Heart right ventricle (tissue), 16 donors: ENCODE data around the gene CTSS. TPM values are rescaled to one million over a fixed set of nuclear protein-coding genes. Genes with fewer than 3 reads are reported as not detected.

Experiments used
- ATAC-seq, 8 donors: fragments of 200-7000 bp; cut with Tn5 transposase; one replicate each; pipeline ENCODE4 v1.9.1; 2020; ENCODE audit warnings: mild to moderate bottlenecking in 8 of 8, moderate library complexity in 8 of 8, moderate number of reproducible peaks in 1 of 8
- DNase-seq, 2 donors: peaks; one replicate each; pipeline ENCODE4 v3.0.0-alpha.2; 2020
- H3K27ac ChIP-seq, 10 donors: fragments of 200-600 bp; sonication (generic) in 2 of 10; one replicate each; pipeline versions ENCODE4 v1.5.0 to v1.8.0; 2020 to 2022; ENCODE audit warnings: mild to moderate bottlenecking in 3 of 10
- H3K27me3 ChIP-seq, 7 donors: fragments of 200-600 bp; one replicate each; pipeline ENCODE4 v1.8.0; 2021 to 2022; ENCODE audit warnings: mild to moderate bottlenecking in 2 of 7
- H3K36me3 ChIP-seq, 9 donors: fragments of 200-600 bp; sonication (generic) in 1 of 9; one replicate each; pipeline versions ENCODE4 v1.5.0 to v1.8.0; 2020 to 2022; ENCODE audit warnings: mild to moderate bottlenecking in 2 of 9
- H3K4me1 ChIP-seq, 9 donors: fragments of 200-600 bp; sonication (generic) in 1 of 9; one replicate each; pipeline versions ENCODE4 v1.5.0 to v1.8.0; 2020 to 2022; ENCODE audit warnings: mild to moderate bottlenecking in 4 of 9
- H3K4me3 ChIP-seq, 10 donors: fragments of 200-600 bp; sonication (generic) in 2 of 10; one replicate each; pipeline versions ENCODE4 v1.5.0 to v1.8.0; 2020 to 2022; ENCODE audit warnings: mild to moderate bottlenecking in 7 of 10, moderate library complexity in 2 of 10
- H3K9me3 ChIP-seq, 11 donors: fragments of 200-600 bp in 10 of 11; sonication (generic) in 2 of 11; one replicate each; pipeline versions ENCODE4 v1.5.0 to v1.8.0; 2013 to 2022; ENCODE audit warnings: mild to moderate bottlenecking in 2 of 11, control low read depth in 1 of 11, moderate library complexity in 1 of 11
- CTCF ChIP-seq, 9 donors: fragments of 200-600 bp; sonication (generic) in 2 of 9; IDR thresholded peaks; one replicate each; pipeline versions ENCODE4 v1.5.0 to v1.8.0; 2021 to 2022; ENCODE audit warnings: antibody characterized with exemption in 9 of 9, mild to moderate bottlenecking in 5 of 9, moderate library complexity in 1 of 9
- WGBS, 2 donors: extraction: QIAGEN DNeasy Blood & Tissue Kit; methylation state at CpG; one replicate each; pipeline ENCODE4 v1.1.7; 2013; ENCODE audit warnings: inconsistent platforms in 1 of 2; 5-methylcytosine and 5-hydroxymethylcytosine counted together
- intact Hi-C, 10 donors: fragments of 100-400 bp; cut with DNase I; formaldehyde crosslinking; loops; one replicate each; pipeline versions ENCODE4 v1.11.1 to v1.14.2; 2022
- polyA plus RNA-seq, 2 donors: library from polyadenylated mRNA; stranded (reverse); fragments of 200-250 nt; gene quantifications; one replicate each; pipeline ENCODE4 v1.2.3, GENCODE V29; 2013
- total RNA-seq, 10 donors: library from RNA; stranded (reverse); fragmentation: NEBNext Ultra II Directional in 3 of 10; extraction: Animal tissue kit (Norgen Biotek cat#: 25700) in 3 of 10; gene quantifications; one replicate each; pipeline versions ENCODE4 v1.2.1 to v1.2.4, GENCODE V29; 2021 to 2023
- donor health status: Arrhythmogenic right ventricular cardiomyopathy.
- donor health status: ischemic (EF 13 %, LVEDD 7.1; RV severe dilation, severe dysfunction).
- donor health status: healthy with polysubstance abuse.
- donor health status: DM: no; HTN: yes; CAD: no.
- donor health status: DM: no; HTN: no; CAD: no.
- donor health status: ischemic (EF 25% LVEDD 6.9; RV normal size, moderate dysfunction).
- donor health status: ischemic (EF 25% LVEDD 5.7; RV mildly dilated, moderate dysfunction).
- donor health status: healthy.
- donor health status: DM: yes; HTN: yes; CAD: no.
- donor health status: Ischemic cardiomyopathy.
- donor health status: ischemic (EF 35%, LVEDD 5.7; RV mildly dilated, moderate dysfunction).
- donor health status: nonischemic (EF 11% LVEDD 7.7; RV severe dilation, severe dysfunction).
- donor health status: DM: yes; HTN: yes; CAD: no.
- donor health status: PGD.
- donor health status: ischemic (EF 29% LVEDD 5.4; RV normal size, mild dysfunction).
- donor health status: nonischemic (EF 23%, LVEDD 6.1; RV moderate dilation, normal function).

The CTSS gene
- total and polyA plus RNA-seq, 12 donors, result 6.5 to 201 (median 17.2) TPM

GRCh38 chr1:150788946-150789345 is 23.4 kb upstream of the CTSS start:
- H3K27me3 ChIP-seq, result no peaks in the 10 kb centered on the region
- H3K36me3 ChIP-seq, result no peaks in the 10 kb centered on the region
- ATAC-seq, result no peak
- H3K27ac ChIP-seq, result peak overlapping the region in 1 of 10 donors; percentile 68
- 84 to 86% methylated on average over 4 of the region's 4 CpGs for whole genome bisulfite sequencing, 2 donors
- DNase-seq, result no peak
- peaks cover 0 to 54% (median 0%) of the 10 kb centered on the region in 9 donors for H3K4me1 ChIP-seq
- H3K9me3 ChIP-seq, result no peaks in the 10 kb centered on the region
- no peak overlapping the region for H3K4me3 ChIP-seq
- no peak for TF ChIP-seq CTCF (IDR thresholded peaks at IDR 0.05)
- intact Hi-C loops, result no loop called here

- H3K27ac ChIP-seq, result no peak overlapping the region
- no peaks in the 10 kb centered on the region for H3K36me3 ChIP-seq
- intact Hi-C loops, result no loop called here
- H3K27me3 ChIP-seq, result no peaks in the 10 kb centered on the region
- ATAC-seq, result no peak
- DNase-seq, result no peak
- H3K9me3 ChIP-seq, result no peaks in the 10 kb centered on the region
- no peak for TF ChIP-seq CTCF (IDR thresholded peaks at IDR 0.05)
- H3K4me3 ChIP-seq, result no peak overlapping the region
- H3K4me1 ChIP-seq, result peaks cover 0 to 45% (median 0%) of the 10 kb centered on the region in 9 donors
Observed at GRCh38 chr1:150787455-150787854, 21.9 kb upstream of the CTSS start.

- DNase-seq (no peak), ATAC-seq (no peak)
- H3K27ac ChIP-seq, result no peak overlapping the region
- no peaks in the 10 kb centered on the region for H3K9me3 ChIP-seq
- no peak for TF ChIP-seq CTCF (IDR thresholded peaks at IDR 0.05)
- H3K4me3 ChIP-seq, result no peak overlapping the region
- 84 to 87% methylated on average over 3 of the region's 3 CpGs for WGBS, 2 donors
- peaks cover 0 to 18% (median 0%) of the 10 kb centered on the region in 9 donors for H3K4me1 ChIP-seq
- intact Hi-C loops, result no loop called here
- no peaks in the 10 kb centered on the region for H3K27me3 ChIP-seq
- no peaks in the 10 kb centered on the region for H3K36me3 ChIP-seq
Observed at GRCh38 chr1:150780510-150780909, 14.9 kb upstream of the CTSS start.

DNA sequence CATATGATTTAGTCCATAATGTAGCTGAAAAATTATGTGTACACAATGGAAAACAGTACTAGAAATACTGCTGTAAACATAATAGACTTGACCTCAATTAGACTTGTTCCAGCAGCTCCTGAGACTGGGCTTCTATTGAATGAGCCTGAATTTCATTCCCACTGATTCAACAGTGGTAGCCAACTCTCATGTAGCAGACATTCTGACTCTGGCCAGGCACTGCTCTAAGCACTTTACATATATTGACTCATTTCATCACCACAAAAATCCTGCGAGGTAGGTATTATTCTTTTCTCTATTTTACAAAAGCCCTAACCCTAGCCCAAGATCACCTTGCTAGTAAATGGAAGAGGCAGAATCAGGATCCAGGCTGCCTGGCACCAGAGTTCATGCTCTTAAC is 12.8 kb upstream of the CTSS start:
- no peaks in the 10 kb centered on the region for H3K27me3 ChIP-seq
- peaks cover 0 to 22% (median 0%) of the 10 kb centered on the region in 9 donors for H3K4me1 ChIP-seq
- H3K27ac ChIP-seq, result no peak overlapping the region
- DNase-seq (no peak), ATAC-seq (no peak)
- no peak overlapping the region for H3K4me3 ChIP-seq
- no peaks in the 10 kb centered on the region for H3K9me3 ChIP-seq
- intact Hi-C loops, result no loop called here
- 94 to 95% methylated on average over 1 of the region's 1 CpG for WGBS, 2 donors
- H3K36me3 ChIP-seq, result no peaks in the 10 kb centered on the region
- no peak for TF ChIP-seq CTCF (IDR thresholded peaks at IDR 0.05)
